ACC112 (cell line): Measurements from ENCODE around the gene ACADS.

ENCODE experiments used
- H2AFZ ChIP-seq: fragments of 200-600 bp; sonication (generic); one replicate; pipeline ENCODE4 v1.6.0; 2017; ENCODE audit warnings: antibody characterized with exemption, low read length; ENCODE audit not compliant: unreplicated experiment
- H3K27ac ChIP-seq: fragments of 200-600 bp; sonication (generic); 2 replicates; pipeline ENCODE4 v1.5.1; 2014; ENCODE audit warnings: low read depth, mild to moderate bottlenecking, antibody characterized with exemption, low read length, moderate library complexity
- H3K27me3 ChIP-seq: fragments of 200-600 bp; sonication (generic); 2 replicates; pipeline ENCODE4 v1.6.1; 2014; ENCODE audit warnings: mild to moderate bottlenecking, antibody characterized with exemption, low read length, moderate library complexity, mixed read lengths; ENCODE audit not compliant: insufficient read depth
- H3K36me3 ChIP-seq: fragments of 200-600 bp; sonication (generic); 2 replicates; pipeline ENCODE4 v1.6.1; 2016; ENCODE audit warnings: mild to moderate bottlenecking, antibody characterized with exemption, low read length, moderate library complexity, mixed read lengths; ENCODE audit not compliant: insufficient read depth
- H3K4me1 ChIP-seq: fragments of 200-600 bp; sonication (generic); one replicate; pipeline ENCODE4 v1.6.1; 2016; ENCODE audit warnings: low read length, mixed read lengths; ENCODE audit not compliant: insufficient read depth, unreplicated experiment, control insufficient read depth
- H3K4me3 ChIP-seq: fragments of 200-600 bp; sonication (generic); 2 replicates; pipeline ENCODE4 v1.5.1; 2014; ENCODE audit warnings: mild to moderate bottlenecking, low read depth, low read length
- H3K79me2 ChIP-seq: fragments of 200-600 bp; sonication (generic); one replicate; pipeline ENCODE4 v1.6.0; 2016; ENCODE audit warnings: low read length; ENCODE audit not compliant: control insufficient read depth, unreplicated experiment, insufficient read depth

The ACADS gene

DNA sequence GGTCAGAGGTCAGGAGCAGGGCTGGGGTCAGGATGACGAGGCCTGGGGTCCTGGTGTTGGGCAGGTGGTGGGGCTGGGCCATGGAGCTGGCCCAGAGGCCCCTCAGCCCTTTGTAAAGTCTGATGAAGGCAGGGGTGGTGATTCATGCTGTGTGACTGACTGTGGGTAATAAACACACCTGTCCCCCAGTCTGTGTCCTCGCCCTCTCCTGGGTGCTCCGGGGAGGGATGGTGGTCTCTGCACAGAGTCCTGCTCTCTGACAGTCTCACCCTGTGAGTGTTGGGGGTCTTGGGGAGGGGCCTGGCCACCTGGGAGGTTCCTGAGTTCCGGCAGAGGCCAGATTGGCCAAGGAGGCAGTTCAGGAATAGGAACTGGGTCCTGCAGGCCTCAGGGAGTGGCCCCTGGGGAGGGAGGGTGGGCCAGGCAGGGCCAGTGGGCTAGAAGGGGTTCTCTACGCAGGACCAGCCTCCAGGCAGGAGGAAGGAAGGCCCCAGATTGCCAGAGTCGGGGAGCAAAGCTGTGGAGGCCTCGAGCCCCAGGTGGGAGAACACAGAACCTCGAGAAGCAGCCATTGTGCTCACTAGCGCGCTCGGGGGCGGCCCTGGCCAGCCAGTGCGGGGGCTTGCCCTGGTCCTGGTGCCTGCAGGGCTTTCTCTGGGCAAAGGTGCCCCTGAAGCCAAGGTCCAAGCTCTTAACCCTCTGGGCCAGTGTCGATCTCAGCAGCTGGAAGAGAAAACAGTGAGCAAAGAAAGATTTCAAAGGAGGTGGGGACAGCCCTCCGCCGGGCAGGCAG, 14.4 kb downstream of the ACADS start:
- Histone ChIP-seq H3K27ac (no peak overlapping the region), H3K27me3 (no peaks in the 10 kb centered on the region), H3K79me2 (no peaks in the 10 kb centered on the region), H3K4me1 (no peaks in the 10 kb centered on the region), H2AFZ (no peak overlapping the region), H3K36me3 (no peaks in the 10 kb centered on the region), H3K4me3 (no peak overlapping the region)

DNA sequence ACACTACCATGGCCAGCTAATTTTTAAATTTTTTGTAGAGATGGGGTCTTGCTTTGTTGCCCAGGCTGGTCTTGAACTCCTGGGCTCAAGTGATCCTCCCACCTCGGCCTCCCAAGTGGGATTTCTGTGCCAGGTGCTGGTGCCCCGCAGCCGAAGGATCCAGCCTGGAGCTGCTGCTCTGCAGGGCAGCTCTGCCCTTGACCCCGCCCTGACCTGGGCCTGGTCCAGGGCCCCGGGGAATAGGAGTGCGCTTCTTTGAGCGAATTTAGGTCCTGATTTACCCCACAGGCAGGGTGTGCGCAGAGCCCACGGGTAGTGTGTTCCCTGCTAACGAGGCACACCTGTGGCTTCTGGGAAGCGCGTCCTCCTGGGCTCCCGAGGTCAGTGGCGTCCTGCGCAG, 15.2 kb downstream of the ACADS start:
- Histone ChIP-seq H3K79me2 (no peaks in the 10 kb centered on the region), H3K4me3 (no peak overlapping the region), H3K27ac (no peak overlapping the region), H3K4me1 (no peaks in the 10 kb centered on the region), H3K36me3 (no peaks in the 10 kb centered on the region), H3K27me3 (no peaks in the 10 kb centered on the region), H2AFZ (no peak overlapping the region)

DNA sequence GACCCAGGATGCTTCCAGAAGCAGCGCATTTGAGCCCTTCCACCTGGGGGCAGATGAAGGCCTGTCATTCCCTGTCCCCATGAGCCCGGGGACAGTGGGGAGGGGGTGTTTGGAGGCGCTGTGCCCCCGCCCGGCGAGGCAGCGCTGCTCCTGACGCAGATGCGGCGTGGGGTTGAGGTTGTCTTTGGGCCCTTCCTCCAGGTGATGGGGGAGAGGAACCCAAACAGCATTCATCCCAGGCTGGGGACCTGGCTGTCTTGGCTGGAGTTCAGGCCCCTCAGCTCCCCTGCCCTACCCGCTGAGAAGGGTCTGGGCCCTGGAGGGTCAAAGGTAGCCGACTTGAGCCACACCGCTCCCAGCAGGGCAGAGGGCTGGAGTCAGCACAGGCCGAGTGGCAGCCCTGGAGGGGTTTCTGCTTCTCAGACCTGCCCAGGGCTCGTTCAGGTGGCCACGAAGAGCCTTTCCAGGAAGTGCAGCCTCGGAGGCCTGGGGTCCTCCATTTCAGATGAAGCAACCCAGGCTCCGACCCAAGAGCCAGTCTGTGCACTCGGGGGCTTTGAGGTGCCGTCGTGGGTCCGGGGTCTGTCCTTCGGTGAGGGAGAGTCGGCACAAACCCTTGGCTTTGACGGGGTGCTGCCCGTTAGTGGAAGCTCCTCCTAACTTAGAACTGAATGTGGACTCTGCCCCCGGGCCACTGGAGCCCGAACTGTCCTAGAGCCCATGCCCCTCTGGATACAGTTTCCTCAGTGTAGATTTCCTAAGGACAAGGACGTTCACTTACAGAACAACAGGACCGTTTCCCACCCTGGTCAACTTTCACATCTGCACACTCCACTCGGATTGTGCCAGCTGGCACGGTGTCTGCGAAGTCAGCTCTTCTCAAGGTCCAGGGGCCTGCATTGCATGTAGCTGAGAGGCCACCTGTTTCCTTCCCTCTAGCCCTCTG, 16.1 kb downstream of the ACADS start:
- H3K27ac ChIP-seq = no peak overlapping the region
- no peaks in the 10 kb centered on the region for H3K4me1 ChIP-seq
- H3K36me3 ChIP-seq = no peaks in the 10 kb centered on the region
- no peaks in the 10 kb centered on the region for H3K27me3 ChIP-seq
- H3K4me3 ChIP-seq = no peak overlapping the region
- no peak overlapping the region for H2AFZ ChIP-seq
- no peaks in the 10 kb centered on the region for H3K79me2 ChIP-seq

DNA sequence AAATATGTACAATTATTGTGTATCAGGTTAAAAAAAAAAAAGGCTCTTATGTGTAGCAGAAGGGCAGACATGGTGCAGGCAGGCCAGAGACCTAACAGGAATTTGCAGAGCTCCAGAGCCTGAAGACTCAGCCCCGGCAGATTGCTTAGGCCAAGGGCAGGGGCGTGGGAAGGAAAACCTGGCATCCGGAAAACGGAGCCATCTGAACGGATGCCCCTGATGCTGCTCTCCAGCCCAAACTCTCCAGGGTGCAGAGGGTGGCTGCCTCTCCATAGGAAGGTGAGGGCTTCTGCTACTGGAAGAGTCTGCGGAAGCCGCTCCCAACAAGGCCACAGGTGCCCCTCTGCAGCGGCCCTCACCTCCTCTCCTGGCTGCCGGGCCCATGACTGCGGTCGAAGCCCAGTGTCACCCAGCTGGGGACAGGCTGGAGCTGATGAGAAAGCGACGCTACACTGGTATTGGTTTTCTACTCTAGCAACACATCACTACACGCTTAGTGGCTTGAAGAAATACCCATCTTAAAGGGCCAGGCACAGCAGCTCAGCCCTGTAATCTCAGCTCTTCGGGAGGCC, 19.4 kb downstream of the ACADS start:
- Histone ChIP-seq H2AFZ (no peak overlapping the region), H3K4me1 (no peaks in the 10 kb centered on the region), H3K4me3 (no peak overlapping the region), H3K36me3 (no peaks in the 10 kb centered on the region), H3K27me3 (no peaks in the 10 kb centered on the region), H3K79me2 (no peaks in the 10 kb centered on the region), H3K27ac (no peak overlapping the region)

DNA sequence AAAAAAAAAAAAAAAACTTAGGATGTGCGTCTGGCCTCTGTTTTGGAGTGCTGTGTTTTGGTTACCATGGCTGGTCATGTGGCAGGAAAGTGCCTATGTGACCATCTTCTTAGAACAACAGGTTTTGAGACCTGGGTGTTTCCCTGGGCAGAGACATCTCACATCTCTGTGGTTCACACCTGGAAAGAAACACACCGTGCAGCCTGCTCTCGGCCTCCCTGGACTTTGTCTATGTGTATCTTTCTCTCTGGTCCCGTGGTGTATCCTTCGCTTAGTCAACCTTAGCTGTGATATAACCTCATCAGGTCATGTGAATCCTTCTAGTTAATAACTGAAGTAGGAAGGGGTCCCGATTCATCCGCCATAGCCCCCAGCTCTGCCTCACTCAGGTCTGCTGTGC, 22.6 kb downstream of the ACADS start:
- Histone ChIP-seq H3K4me3 (no peak overlapping the region), H3K27ac (no peak overlapping the region), H3K36me3 (no peaks in the 10 kb centered on the region)

DNA sequence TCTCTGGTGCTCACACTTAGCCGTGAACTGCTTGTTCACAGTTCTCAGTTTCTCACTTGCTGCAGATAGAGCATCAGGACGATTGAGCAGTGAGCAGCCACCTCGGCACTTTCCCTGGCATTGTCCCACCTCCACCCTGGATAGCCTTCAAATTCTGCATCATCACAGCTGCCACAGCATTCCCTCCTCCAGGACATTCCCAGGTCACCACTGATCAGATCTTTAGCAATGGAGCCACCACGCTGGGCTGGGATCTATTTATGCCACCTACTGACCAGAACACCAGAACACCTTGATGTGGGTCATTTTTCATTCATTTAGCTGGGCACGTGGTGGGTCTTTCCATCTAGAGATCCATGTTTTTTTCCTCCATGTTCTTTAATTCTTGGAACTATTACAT, 23.6 kb downstream of the ACADS start:
- Histone ChIP-seq H3K79me2 (no peaks in the 10 kb centered on the region), H2AFZ (no peak overlapping the region), H3K27me3 (no peaks in the 10 kb centered on the region)

More for the DNA sequence above, 22.6 kb downstream of the ACADS start:
- Histone ChIP-seq H3K27me3 (no peaks in the 10 kb centered on the region), H3K4me1 (no peaks in the 10 kb centered on the region), H3K79me2 (no peaks in the 10 kb centered on the region), H2AFZ (no peak overlapping the region)

DNA sequence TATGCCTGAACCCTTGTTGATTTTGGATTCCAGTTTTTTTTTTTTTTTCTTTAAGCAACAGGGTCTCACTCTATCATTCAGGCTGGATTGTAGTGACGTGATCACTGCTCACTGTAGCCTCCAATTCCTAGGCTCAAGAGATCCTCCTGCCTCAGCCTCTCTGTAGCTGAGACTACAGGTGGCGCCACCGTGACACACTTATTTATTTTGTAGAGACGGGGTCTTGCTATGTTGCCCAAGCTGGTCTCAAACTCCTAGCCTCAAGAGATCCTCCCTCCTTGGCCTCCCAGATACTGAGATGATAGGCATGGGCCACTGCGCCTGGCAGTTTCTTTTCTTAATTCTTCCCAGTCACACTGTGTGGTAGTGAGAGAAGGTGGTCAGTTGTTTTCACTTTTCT, 25.2 kb downstream of the ACADS start:
- Histone ChIP-seq H2AFZ (no peak overlapping the region), H3K27me3 (no peaks in the 10 kb centered on the region), H3K4me1 (no peaks in the 10 kb centered on the region), H3K79me2 (no peaks in the 10 kb centered on the region), H3K4me3 (no peak overlapping the region), H3K36me3 (no peaks in the 10 kb centered on the region), H3K27ac (no peak overlapping the region)

More for the DNA sequence above, 23.6 kb downstream of the ACADS start:
- Histone ChIP-seq H3K4me1 (no peaks in the 10 kb centered on the region), H3K27ac (no peak overlapping the region), H3K36me3 (no peaks in the 10 kb centered on the region), H3K4me3 (no peak overlapping the region)

DNA sequence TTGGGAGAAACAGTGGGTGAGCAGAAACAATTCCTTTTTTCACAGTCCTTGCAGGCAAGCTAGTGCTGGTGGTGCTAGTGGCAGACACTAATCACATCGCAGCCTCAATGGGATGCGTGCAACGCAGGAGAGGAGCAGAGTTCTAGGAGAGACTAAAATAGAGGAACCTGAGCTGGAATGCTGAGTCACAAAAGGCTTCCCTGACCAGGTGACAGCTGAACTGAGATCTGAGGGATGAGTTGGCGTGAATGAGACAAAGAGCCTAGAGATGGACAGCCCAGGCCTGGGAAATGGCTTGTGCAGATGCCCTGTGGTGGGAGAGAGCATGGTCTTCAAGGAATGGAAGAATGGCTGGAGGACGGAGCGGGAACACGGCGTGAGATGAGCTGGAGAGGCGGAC, 25.8 kb downstream of the ACADS start:
- H3K27me3 ChIP-seq = no peaks in the 10 kb centered on the region
- H3K4me1 ChIP-seq = no peaks in the 10 kb centered on the region
- H3K4me3 ChIP-seq = no peak overlapping the region
- H3K36me3 ChIP-seq = no peaks in the 10 kb centered on the region
- no peak overlapping the region for H2AFZ ChIP-seq
- H3K79me2 ChIP-seq = no peaks in the 10 kb centered on the region
- H3K27ac ChIP-seq = no peak overlapping the region

DNA sequence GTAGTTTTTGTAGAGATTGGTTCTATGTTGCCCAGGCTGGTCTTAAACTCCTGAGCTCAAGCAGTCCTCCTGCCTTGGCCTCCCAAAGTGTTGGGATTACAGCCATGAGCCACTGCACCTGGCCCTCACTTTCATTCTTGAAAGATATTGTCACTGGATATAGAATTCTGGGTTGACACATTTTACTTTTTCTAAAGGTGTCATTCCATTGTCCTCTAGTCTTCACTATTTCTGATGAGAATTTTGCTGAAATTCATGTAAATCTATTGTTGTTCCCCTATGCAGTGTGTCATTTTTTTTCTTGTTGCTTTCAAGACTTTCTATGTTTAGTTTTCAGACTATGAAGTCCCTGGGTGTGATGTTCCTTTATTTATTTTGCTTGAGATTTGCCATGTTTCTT, 29.2 kb downstream of the ACADS start:
- H3K27ac ChIP-seq = no peak overlapping the region
- no peaks in the 10 kb centered on the region for H3K4me1 ChIP-seq
- H2AFZ ChIP-seq = no peak overlapping the region
- no peaks in the 10 kb centered on the region for H3K79me2 ChIP-seq
- no peaks in the 10 kb centered on the region for H3K27me3 ChIP-seq
- H3K36me3 ChIP-seq = no peaks in the 10 kb centered on the region
- H3K4me3 ChIP-seq = no peak overlapping the region

DNA sequence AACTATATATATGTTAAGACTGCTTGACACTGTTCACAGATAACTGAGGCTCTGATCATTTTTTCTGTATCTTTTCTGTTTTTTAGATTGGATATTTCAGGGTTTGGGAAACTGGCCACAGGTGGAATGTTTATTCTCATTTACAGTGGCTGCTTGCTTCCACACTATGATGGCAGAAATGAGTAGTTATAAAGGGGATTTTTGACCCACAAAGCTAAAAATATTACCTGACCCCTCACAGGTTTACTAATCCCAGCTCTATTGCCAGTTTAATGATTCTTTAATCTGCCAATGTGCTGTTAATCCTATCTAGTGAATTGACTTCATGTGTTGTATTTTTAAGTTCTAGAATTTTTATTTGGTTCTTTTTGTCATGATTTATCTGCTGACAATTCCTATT, 29.6 kb downstream of the ACADS start:
- Histone ChIP-seq H3K4me1 (no peaks in the 10 kb centered on the region), H3K27ac (no peak overlapping the region), H3K4me3 (no peak overlapping the region), H3K79me2 (no peaks in the 10 kb centered on the region), H3K27me3 (no peaks in the 10 kb centered on the region), H3K36me3 (no peaks in the 10 kb centered on the region), H2AFZ (no peak overlapping the region)
